ENCODE data around the gene RTTN.

RTTN gene

GRCh38 chr18:70207181-70207580 lies 1.7 kb upstream of the RTTN start:
- no peak for DNase-seq

- no peak for DNase-seq
Measured at GRCh38 chr18:70200286-70200685, 5.2 kb downstream of the RTTN start.

DNA sequence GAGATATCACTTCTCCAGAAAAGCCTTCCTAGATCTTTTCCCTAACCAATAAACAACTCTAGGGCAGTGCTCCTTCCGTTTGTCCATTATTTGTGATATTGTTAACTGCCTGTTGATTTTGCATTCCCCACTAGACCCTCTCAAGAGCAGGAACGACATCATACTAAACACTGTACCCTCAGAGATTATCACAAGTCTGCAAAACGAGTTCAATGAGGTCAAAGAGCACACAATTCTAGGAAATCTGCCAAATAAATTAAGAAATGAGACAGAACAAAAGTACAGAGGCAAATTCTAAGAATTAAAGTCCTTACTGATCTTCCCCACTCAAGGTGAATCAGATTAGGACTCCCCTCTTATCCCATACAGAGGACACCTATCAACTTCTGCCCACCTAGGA lies 7.6 kb downstream of the RTTN start:
- DNase-seq = no peak

- DNase-seq = no peak
Measured at GRCh38 chr18:70197026-70197425, 8.5 kb downstream of the RTTN start.

DNA sequence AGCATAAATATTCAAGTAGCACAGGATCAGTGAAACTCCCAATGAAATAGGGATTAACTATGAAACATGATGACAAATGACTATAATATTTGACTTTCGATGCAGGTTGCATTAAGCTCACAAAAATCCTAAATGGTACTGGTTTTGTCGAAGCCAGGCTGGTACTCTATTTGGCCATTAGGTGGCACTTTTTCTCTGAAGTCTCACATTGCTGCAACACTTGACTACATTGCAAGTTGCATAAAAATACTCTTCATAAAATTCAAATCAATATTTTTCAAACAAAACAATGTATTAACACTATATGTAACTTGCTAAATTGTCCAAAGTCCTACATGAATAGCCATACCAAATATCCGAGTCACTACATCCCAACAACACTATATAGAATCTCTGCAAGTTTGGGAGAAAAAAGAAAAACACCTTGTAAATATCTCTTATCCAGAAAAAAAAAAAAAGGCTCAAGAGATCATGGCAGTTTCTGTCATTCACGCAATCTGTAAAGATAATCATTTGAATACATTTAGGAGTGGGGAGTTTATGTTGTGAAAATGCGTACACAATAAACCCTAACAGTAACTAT lies 9.5 kb downstream of the RTTN start:
- DNase-seq = peak; percentile 21

DNA sequence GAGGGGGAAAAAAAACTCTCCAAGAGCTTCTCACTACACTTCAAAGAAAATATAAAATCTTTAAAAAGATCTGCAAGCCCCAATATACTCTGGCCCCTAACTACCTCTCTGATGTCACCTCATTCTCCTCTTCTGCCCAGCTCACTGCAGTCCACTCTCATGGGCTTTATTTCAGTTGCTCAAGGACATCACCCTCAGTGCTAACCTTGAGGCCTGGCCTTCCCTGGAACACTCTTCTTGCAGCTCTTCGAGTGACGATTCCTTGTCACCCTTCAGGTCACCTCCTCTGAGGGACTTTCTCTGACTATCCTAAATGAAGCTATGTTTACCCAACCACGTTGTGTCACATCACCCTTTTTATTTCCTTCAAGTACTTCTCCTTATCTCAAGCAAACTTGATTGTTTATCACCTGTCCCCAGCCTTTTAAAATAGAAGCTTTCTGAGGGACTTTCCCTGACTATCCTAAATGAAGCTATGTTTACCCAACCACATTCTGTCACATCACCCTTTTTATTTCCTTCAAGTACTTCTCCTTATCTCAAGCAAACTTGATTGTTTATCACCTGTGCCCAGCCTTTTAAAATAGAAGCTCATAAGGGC lies 10.4 kb downstream of the RTTN start:
- DNase-seq = no peak

DNA sequence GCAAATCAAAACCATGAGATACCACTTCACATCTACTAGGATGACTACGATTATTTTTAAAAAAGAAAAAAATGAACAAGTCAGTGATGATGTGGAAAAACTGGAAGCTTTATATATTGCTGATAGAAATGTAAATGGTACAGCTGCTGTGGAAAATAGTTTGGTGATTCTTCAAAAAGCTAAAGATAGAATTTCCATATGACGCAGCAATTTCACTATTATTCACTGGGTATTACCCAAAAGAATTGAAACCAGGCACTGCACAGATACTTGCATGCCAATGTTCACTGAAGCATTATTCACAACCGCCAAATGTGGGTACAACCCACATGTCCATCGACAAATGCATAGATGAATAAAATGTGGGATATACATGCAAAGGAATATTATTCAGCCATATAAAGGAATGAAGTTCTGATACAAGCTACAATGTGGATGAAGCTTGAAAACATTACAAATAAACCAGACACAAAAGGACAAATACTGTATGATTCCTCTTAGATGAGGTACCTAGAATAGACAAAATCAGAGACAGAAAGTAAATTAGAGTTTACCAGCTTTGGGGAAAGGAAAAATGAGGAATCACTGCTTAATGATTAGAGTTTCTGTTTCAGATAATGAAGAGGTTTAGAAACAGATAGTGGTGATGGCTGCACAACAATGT lies 11.1 kb downstream of the RTTN start:
- no peak for DNase-seq

DNA sequence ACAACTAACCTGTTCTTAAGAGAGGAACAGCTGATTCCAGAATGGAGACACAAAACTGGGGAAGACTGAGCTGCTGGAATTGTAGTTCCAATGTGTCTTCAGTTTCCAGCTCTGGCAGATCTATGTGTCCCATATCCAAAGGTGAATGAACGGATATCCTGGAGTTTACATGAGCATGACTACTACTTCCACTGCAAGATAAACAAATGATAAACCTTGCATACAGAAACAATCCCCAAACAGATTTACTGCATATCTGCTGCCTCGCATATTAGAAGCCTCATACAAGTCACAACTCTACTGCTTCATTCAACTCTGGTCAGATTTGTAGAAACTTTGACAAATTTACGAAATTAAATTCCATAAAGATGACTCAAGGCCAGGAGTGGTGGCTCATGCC lies 15.0 kb downstream of the RTTN start:
- DNase-seq = no peak

DNA sequence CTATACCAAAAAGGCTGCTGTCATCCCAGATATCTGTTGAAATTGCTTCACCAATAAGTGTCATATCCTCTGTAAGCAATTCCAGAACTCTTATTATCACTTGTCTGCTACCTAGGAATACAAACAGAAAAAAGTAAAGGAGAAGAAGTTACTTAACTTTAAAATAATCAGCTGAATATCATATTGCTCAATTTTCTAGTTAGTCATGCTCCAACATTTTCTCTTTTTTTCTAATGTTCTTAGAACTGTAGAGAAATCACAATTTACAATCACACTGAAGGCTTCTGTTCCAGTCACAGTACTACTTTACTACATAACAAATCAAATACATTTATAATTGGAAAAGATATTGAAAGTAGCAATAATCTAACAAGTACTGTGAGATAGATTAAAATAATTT lies 17.4 kb downstream of the RTTN start:
- no peak for DNase-seq

DNA sequence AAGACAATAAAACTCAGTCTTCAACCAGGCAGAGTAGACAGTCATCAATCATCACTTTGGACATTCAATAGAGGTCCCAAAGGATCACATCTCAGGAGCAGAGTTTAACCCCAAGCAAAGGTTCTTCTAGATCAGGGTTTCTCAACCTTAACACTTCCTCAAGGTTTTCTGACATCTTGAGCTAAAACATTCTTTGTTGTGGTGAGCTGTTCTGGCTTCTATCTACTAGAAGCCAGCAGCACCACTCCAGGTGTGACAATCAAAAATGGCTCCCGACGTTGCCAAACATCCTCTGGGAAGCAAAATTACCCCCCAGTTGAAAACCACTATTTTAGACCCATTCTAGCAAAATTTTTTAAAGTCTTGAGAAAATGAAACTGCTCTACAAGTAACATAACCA lies 22.0 kb downstream of the RTTN start:
- DNase-seq = no peak

GRCh38 chr18:70182548-70182947 lies 22.9 kb downstream of the RTTN start:
- no peak for DNase-seq

DNA sequence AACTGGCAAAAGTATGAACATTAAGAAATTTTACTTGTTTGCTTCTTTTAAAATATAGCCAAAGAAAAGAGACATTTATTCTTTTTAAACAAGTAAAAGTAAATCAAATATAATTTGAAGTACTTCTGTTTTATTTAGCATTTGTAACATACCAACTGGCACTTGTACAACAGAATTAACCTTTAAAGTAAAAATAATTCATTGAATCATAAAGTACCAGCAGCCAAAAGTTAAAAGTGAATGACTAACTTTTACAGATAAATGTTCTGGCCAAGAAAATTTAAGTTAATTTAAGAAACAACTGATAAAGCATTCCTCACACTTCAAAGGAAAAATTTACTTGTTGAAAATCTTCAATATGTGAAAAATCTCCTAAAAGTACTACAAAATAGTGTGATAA lies 23.8 kb downstream of the RTTN start:
- no peak for DNase-seq

GRCh38 chr18:70181015-70181414 lies 24.5 kb downstream of the RTTN start:
- DNase-seq = peak; percentile 65

DNA sequence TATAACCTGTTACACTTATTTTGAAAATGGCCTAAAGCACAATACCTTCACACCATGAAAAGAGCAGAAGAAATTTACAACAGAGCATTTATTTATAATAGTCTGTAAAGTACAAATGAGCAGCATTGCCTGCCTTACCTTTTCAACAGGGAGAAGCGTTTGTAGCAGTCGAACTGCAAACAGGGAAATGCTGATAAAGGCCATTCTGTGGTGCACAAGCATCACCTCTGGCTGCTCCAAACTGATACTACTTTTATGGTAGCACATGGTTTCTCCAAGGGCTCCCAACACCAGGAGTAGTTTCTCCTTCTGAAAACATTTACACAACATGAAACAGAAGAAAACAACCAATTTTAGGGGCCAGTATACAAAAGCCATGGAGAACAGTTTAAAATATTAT lies 28.9 kb downstream of the RTTN start:
- DNase-seq = no peak

- no peak for DNase-seq
Measured at GRCh38 chr18:70175216-70175615, 30.3 kb downstream of the RTTN start.

- DNase-seq = no peak
Measured at GRCh38 chr18:70172225-70172624, 33.3 kb downstream of the RTTN start.

- peak; percentile 69 for DNase-seq
Measured at GRCh38 chr18:70169747-70170146, 35.7 kb downstream of the RTTN start.

DNA sequence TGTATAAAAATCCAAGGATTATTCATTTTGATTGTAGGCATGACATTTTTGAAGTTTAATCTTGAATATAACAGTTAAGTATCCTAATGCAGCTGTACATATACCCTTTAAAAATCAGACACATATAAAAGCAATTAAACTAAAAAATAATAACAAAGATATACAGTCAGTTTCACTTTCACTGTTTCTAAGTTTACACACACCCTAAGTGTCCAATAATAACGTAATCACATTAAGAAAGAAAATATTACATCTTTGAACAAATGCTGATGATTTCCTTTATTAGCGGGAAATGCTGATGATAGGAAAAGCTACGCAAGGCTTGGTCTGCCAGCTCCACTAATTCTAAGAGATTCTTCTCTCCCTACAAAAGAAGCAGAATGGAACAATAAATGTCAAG lies 38.8 kb downstream of the RTTN start:
- no peak for DNase-seq

DNA sequence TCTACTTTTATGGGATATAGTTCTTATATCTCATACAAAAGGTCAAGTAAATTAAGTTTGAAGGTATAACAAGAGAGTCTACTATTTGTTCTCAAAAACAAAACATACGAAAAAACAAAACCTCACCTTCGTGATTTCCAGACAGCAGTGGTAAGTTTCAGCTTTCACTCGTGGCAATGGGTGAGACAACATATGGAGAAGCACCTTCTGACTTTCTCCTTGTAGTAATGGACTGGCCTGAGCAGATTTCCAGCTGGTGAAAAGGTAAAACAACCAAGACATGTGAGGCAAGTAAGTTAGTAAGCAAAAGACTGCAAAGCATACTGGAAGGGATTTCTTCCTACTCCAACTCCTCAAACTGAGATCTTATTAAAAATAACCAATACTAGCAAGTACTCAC lies 39.6 kb downstream of the RTTN start:
- no peak for DNase-seq

- DNase-seq = no peak
Measured at GRCh38 chr18:70160073-70160678, 45.3 kb downstream of the RTTN start.

GRCh38 chr18:70158992-70159717 lies 46.3 kb downstream of the RTTN start:
- DNase-seq = no peak

- DNase-seq = no peak
Measured at GRCh38 chr18:70156886-70157285, 48.6 kb downstream of the RTTN start.

- peak; percentile 96 for DNase-seq
Measured at GRCh38 chr18:70154591-70155194, 50.8 kb downstream of the RTTN start.

Measured in kidney glomerular epithelial cell (primary cell).